Vagina (tissue), 2 donors: ENCODE results near the gene GLOD4.

Experiments used
- POLR2A ChIP-seq, 2 donors: fragments of 450-650 bp; IDR thresholded peaks; one replicate each; pipeline ENCODE4 v1.6.1; 2017; ENCODE audit warnings: antibody characterized with exemption in 2 of 2, mild to moderate bottlenecking in 2 of 2, moderate library complexity in 2 of 2
- TF ChIP-seq, protein P1 (sequence below), 3 experiments: fragments of 450-650 bp in 2 of 3; fragments of 200-600 bp in 1 of 3; sonication (generic) in 1 of 3; IDR thresholded peaks; one replicate each; pipeline ENCODE4 v1.5.1; 2017 to 2019; ENCODE audit warnings: antibody characterized with exemption in 3 of 3, mild to moderate bottlenecking in 2 of 3, moderate library complexity in 2 of 3

GRCh38 chr17:760371-760770, 21.7 kb downstream of the GLOD4 start:
- TF ChIP-seq, protein P1, sequence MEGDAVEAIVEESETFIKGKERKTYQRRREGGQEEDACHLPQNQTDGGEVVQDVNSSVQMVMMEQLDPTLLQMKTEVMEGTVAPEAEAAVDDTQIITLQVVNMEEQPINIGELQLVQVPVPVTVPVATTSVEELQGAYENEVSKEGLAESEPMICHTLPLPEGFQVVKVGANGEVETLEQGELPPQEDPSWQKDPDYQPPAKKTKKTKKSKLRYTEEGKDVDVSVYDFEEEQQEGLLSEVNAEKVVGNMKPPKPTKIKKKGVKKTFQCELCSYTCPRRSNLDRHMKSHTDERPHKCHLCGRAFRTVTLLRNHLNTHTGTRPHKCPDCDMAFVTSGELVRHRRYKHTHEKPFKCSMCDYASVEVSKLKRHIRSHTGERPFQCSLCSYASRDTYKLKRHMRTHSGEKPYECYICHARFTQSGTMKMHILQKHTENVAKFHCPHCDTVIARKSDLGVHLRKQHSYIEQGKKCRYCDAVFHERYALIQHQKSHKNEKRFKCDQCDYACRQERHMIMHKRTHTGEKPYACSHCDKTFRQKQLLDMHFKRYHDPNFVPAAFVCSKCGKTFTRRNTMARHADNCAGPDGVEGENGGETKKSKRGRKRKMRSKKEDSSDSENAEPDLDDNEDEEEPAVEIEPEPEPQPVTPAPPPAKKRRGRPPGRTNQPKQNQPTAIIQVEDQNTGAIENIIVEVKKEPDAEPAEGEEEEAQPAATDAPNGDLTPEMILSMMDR (IDR thresholded peaks at IDR 0.05), result no peak
- TF ChIP-seq POLR2A (IDR thresholded peaks at IDR 0.05), result no peak
